Stimulated activated CD8-positive, alpha-beta memory T cell treated with anti-CD3 and anti-CD28 coated beads, Interleukin-2, amount 100 ng/mL, for 1 hour (primary cell): ENCODE measurements around the gene PGGHG.
"Not testable (repeated sequence)": the region's sequence is repeated elsewhere in the genome, so short reads cannot be mapped to it uniquely, and the experiment has no call there.

ENCODE experiments used
- DNase-seq, 2 donors: peaks; one replicate each; pipeline ENCODE4 v3.0.0-alpha.2; 2020; ENCODE audit warnings: low read depth in 2 of 2

Gene PGGHG

DNA sequence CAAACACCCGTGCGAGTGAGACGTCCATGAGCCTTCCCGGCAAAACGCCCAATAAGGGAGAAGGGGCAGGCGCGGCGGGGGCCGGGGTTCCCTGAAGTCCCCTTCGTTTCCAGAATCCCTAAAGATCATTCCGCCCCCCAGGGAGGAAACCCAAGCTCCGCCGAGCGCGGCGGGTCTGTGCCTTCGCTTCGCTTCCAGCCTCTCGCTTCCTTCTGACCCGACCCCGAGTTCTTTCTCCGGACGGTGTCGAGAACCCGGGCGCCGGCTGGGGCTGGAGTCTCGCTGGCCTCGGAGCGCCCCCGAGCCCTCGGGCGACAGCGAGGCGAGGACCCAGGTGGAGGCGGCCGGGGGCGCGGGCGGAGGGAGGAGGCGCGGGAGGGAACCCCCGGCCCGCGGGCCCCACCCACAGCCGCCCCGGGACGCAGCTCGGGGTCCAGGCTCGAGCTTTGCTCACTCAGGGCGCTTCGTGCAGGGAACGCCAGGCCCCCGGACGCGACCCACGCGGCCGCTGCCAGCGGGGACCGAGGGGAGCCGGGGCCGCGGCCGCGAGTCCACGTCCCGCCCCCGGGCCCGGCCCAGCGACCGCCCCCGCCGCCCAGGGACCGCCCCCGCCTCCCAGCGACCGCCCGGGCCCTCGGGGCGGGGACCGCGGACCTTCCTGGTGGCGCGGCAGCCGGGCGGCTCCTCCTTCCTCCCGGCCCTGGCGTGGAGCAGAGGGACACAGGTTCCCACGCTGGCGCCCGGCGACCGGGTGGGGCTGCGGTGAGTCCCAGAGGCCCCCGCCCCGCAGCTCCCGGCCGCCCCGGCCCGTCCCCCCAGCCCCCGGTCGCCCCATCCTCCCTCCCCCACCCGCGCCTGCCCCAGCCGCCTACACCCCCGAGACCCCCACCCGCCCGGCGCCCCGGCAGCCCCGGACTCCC is at the start of gene PGGHG:
Gene PGGHG (plus strand): TSS at position 649 of the 920 bp plus-strand sequence. CDS start 691 bp downstream, outside the sequence.
- DNase-seq: peak in 1 of 2 donors; percentile 59

DNA sequence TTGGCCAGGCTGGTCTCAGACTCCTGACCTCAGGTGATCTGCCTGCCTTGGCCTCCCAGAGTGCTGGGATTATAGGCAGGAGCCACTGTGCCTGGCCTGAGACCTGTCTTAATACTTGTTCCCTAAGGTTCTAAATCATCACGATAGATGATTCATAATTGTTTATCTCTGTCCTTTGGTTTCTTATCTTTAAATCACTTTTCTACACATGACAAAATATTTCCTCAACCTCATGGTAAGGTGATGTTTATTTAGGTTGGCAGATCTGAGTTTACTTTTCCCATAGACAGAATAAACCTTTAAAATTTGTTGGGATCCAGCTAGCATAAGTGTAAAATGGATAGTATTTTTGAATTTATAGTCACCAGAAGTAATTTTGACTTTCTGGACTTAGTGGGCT is 48.6 kb upstream of the PGGHG start:
- DNase-seq: no peak

DNA sequence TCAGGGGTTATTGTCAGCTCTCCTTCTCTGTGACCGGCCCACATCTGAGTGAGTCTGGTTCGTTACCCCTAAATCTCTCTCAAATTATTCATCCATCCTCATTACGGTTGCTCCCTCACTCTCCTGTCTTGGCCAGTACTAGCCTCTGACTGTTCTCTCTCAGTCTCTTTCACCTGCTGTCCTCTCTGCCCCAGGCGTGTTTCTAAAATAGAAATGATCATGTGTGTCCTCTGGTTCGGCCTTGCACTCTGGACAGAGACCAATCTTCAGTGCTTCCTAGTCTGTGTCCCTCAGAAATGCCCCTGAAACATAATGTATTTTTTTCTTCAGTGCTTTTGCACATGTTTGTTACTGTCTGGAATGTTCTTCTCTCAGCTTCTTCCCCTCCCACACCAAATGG is 47.3 kb upstream of the PGGHG start:
- no peak for DNase-seq

DNA sequence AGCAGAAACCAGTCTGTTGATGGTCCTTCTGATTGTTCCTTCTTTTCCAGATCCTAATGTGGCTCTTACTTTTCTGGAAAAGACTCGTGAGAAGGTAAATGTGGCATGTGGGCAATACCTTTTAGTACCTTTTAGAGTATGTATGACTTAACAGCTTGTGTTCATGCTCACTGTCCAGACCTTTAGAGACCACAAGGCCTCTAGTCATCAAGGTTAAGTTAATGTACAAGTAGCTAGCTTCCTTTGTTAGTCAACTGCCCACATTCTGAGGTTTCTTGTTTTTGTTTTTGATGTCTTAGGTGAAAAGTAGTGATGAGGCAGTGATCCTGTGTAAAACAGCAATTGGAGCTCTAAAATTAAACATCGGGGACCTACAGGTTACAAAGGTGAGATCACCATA is 44.5 kb upstream of the PGGHG start:
- DNase-seq: no peak

DNA sequence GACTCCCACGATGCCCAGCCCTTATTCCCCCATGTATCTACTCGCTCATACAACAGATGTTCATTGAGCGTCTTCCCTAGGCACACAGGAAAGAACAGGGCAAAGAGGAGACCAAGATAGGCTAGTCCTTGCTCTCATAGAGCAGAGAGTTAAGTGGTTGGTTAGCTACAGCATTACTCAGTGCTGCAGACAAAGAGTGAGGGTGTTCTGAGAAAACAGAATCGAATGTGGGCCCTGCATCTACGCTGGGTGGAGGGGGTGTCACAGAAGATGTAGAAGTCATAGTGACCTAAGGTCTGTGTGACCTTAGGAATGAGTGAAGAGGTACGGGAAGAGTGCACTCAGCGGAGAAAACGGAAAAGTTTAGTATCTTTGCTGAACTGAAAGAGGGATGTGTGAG is 39.9 kb upstream of the PGGHG start:
- no peak for DNase-seq

DNA sequence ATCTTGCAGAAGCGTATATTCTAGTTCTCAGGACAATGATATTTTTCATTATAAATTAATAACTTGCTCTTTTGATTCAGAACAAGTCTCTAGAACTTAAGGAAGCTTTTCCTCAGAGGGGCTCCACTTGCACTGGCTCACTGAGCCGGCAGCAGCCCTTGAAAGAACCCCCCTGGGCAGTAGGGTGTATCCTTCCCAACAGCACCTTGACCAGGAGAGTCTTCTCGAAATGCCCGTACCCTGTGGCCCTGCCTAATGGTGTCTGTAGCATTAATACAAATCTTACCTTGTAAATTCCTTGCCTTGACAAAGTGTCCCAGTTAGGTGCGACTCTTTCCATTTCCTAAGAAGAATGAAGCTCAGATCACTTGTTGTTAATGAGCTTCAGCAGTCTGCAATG is 38.7 kb upstream of the PGGHG start:
- DNase-seq: no peak

DNA sequence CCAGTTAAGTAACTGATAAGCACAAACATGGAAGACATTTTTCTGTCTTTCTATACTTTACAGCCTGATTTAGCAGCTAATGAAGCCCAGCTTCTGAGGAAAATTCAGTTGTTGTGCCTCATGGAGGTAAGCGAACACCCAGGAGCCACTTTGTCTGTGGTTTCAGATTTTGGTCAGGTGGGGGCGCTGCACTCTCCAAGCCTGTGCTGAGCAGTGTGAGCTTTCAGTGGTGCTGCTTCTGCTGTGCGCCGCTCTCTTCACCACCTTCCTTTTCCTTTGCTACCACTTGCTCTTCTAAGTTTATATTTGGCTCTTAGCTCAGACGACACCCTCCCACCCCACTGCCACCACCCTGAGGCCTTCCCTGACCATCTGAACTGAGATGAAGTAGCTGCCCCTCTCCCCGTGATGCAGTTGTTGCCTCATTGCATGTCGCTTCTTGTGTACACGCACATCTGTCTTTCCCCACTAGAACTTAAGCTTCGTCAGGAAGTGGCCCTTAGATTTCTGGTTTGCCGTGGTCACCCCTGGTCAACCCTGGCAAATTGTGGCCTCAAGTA is 38.1 kb upstream of the PGGHG start:
- peak; percentile 68 to 73 for DNase-seq

DNA sequence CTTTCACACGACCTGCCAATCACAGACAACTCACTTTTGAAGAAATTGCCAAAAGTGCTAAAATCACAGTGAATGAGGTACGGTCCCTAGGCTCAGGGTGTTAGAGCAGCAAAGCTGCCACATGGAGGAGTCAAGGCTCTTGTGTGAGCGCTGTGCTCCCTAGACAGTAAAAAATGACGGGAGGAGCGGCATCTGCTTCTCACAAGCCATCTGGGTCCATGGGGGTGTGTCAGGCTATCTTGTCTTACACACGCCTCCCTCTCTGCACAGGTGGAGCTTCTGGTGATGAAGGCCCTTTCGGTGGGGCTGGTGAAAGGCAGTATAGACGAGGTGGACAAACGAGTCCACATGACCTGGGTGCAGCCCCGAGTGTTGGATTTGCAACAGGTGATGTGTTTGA is 37.4 kb upstream of the PGGHG start:
- no peak for DNase-seq

DNA sequence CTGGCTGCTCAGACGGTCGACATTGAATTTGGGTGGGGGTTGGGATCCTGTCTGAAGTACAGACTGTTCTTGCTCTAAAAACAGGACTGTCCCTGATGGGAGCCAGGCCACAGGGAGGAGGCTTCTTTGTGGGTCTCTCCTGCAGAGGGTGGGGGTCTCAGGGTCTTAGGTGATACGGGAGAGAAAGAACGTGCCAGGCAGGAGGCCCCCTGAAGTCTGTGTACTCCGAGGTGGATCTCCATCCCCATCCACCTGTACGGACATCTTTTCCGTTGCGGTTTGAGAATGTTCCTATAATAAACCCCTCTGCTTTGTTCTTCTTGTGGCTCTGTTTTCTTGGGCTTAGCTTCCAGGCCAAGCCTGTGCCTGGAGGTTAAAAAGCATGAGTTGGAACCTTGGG is 36.3 kb upstream of the PGGHG start:
- DNase-seq: no peak

DNA sequence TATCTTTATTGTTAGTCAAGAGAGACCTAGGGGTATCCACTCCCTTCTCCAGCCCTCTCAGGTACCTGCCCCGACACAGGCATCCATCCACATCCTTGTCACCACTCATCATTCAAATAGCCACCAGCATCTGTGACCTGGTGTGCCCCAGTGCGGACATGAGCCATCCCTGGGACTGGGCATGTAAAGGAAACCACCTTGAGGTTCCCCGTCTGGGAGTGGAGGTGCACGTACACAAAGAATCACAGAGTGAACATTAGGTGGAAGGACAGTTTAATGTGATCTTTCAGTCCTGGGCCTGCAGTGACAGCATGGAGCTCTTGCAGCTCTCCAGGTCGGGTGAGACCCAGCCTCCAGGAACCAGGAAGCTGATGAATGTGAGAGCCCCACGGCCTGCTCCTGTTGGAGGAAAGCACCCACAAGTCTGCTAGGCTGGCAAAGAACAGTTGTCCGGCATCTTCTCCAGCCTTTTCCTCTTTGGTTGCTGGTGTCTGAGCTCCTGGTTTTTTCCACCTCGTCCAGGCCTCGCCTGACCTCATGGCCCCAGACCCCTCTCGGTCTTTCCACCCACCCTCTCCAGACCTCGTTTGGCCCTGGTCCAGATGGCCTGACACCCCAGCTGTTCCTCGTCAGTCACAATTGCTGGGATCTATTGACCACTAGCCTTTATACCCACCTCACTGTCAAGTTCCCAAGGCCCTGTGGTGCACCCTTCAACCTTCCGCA is 35.6 kb upstream of the PGGHG start:
- DNase-seq: no peak

DNA sequence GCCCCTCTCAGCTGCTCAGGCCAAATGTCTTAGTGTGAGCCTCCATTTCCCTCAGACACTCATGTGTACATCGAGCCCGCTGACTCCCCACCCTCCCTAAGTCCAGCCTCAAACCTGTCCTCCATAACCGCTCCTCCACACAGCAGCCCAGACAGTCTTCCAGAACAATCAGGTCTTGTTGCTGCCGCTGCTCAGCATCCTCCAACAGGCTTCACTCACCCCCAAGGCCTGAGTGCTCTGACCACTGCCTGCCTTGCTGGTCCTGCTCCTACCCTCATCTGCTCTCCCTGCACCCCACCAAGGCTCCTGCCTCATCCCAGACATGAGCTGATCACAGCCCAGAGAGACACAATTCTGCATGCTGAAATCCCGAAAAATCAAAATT is 35.0 kb upstream of the PGGHG start:
- DNase-seq: no peak

DNA sequence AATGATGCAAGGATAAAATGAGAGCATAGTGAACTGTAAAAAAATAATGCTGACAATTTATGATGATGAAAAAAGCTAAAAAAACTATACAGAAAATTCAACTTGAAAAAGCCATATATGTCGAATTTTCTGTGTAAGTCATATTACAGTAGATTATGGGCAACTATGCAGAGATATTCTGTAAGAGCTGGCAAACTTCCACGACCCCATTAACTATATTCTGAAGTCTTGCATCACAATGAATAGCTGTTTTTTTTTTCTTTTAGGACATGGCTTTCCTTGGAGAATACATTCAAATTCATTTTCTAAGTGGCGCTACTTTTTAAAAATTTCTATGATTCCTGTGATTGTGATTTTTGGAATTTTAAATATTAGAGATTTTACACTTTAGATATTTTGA is 33.8 kb upstream of the PGGHG start:
- DNase-seq: no peak

DNA sequence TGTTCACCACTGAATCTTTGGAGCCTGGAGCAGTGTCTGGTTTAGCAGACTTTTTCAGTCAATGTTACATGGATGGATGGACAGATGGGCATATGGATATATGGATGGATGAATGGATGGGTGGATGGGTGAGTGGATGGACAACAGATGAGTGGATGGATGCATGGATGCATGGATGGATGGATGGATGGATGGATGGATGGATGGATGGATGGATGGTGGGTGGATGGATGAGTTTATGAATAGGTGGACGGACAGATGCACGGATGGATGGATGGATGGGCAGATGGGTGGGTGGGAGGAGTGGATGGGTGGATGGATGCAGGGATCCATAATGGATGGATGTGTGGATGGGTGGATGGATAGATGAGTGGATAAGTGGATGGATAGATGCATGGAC is 33.1 kb upstream of the PGGHG start:
- DNase-seq: no peak

DNA sequence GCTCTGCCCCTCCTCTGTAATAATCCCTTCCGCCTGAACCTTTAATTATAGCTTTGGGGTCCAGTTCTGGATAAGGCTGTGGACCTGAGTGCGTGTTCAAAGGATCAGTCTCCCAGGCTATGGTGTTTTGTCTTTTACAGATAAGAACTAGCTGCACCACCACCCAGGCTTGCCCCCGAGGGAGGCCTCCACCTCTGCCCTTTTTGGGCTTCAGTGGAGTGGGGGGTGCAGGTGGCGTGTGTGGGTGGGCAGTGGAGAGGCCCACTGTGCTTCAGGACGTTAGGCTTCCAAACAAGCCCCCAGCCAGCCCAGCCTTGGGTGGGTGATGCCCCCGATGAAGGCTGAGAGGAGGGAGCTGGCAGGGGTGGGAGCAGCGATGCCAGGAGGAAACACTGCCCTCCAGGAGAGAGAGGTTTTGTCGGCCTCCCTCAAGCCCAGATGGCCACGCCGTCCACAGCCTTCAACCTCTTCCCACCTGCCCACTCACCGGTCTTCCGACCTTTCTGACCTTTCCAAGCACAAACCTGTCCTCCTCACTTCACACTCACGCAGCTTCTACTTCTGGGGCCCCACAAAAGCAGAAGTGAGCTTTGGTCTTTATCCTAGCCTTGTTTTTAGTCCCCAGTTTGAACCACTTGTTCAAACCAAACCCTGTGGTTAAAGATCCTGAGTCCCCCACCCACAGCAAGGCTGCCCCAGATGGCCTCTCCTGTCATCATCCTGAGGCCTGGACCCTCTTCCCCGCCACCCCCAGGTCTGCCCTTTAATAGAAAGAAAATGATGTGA is 31.8 kb upstream of the PGGHG start:
- no peak for DNase-seq

DNA sequence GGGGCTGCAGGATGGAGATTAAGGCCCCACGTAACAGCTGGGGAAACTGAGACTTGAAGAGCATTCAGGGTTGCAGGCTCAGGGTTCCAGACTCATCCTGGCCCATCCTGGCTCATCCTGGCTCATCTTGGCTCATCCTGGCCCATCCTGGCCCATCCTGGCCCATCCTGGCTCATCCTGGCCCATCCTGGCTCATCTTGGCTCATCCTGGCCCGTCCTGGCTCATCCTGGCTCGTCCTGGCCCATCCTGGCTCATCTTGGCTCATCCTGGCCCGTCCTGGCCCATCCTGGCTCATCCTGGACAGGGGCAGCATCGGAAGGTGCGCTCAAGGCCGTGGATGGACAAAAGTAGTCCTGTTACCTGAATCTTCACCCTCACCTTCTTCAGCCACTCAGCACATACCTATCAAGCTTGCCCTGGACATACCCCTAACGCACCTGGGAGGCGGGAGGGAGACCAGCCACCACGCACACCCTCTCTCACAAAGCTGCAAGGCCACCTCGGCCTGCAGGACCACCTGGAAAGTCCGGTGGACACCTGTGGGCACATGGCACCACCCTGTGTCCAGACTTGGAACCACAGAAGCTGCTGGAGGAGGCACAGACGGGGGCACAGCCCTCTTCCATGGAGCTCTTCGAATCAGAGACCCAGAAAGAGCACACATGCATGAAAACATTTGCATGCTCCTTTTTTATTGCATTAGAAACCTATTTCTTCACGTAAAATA is 31.0 kb upstream of the PGGHG start:
- DNase-seq: no peak

DNA sequence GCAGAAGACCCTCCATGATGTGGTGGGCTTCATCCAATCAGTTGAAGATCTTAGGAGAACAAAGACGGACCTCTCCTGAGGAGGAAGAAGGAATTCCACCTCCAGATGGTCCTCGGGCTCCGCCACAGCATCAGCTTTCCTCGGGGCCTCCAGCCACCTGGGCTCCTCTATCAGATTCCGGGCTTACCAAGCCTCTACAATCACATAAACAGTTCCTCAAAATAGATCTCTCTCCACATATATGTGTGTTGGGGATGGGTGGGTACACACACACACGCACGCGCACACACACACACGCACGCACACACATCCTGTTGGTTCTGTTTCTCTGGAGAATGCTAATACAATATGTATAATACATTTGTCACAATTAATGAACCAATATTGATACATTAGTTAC is 29.5 kb upstream of the PGGHG start:
- DNase-seq: no peak

DNA sequence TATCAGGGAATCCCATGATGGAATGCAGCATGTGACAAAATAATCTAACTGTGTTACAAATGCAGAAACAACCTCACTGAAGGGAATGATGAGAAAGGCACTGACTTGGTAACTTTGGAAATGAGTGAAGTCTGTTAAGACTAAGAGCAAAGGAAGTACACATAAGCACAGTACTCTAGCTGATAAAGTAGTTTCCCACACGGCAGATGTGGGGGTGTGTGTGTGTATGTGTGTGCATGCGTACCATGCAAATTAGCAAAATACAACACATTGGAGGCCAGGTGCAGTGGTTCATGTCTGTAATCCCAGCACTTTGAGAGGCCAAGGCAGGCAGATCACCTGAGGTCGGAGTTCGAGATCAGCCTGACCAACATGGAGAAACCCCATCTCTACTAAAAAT is 27.3 kb upstream of the PGGHG start:
- DNase-seq: no peak

DNA sequence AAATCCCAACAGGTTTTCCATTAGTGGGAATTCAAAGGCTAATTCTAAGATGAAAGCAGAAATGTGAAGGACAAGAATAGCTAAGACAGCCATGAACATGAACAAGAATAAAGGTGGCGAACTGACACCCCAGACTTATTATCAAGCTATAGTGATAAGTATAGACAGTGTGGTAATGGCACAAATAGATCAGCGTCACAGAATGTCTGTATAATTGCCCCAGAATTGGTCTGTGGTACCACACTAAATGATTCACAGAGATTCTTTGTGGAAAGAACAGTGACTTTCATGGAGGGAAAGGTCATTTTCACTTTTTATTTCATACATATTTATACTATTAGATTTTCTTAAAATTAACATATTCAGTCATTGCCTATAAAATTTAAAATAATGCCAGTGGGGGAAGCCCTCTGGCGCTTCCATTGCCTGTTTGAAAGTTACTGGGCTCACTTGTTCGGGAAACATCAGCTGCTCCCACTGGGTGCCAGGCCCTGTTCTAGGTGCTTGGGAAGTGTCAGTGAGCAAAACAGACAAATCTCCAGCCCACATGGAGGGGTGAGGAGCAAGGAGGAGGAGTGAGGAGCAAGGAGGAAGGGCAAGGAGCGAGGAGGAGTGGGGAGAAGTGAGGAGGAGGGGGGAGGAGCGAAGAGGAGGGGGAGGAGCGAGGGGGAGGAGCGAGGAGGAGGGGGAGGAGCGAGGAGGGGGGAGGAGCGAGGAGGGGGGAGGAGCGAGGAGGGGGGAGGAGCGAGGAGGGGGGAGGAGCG is 22.1 kb upstream of the PGGHG start:
- no peak for DNase-seq

DNA sequence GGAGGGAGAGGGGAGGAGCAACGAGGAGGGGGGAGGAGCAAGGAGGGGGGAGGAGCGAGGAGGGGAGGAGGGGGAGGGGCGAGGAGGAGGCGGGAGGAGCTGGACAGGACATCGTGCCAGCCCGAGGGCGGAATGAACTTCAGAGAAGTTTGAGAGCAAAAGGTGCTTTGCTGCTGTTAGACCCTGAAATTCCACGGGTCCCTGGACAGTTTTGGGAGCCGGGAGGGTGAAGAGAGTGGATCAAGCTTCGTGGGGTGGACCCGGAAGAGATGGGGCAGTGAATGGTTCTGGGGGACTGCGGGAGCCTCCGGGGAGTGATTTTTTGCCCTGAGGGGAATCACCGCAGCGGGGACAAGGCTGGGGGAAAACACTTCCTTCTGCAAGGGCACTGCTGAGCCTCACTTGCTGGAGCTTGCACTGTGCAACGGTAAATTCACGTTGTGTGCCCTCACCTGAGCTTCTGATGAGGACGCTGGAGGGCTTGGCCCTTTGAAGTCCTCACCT is 21.4 kb upstream of the PGGHG start:
- no peak for DNase-seq

DNA sequence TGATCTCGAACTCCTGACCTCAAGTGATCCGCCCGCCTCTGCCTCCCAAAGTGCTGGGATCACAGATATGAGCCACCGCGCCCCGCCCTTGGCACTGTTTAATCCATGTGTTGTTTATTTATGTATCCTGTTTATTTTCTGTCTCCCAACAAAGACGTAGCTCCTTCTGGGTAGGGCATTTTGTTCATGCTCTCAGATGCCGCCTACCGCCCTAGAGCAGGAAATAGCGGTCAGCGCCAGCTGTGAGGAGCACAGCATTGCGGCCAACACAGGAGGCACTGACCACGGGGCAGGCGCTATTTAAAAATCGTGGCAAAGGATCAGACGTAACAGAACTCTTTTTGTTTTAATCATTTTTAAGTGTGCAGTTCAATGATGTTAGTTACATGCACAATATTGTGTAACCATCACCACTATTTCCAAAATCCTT is 20.2 kb upstream of the PGGHG start:
- not testable (repeated sequence) for DNase-seq
